Prostate gland (tissue), 2 donors: Measurements from ENCODE around the gene ECHS1.

Experiments
- POLR2A ChIP-seq: fragments of 450-650 bp; IDR thresholded peaks from one replicate; pipeline ENCODE4 v1.6.1; 2016; ENCODE audit warnings: antibody characterized with exemption, mild to moderate bottlenecking
- TF ChIP-seq, protein P1 (sequence below), 4 experiments: fragments of 200-600 bp in 2 of 4; fragments of 450-650 bp in 2 of 4; sonication (generic) in 2 of 4; IDR thresholded peaks; 1 replicate in 3 of 4; 2 replicates in 1 of 4; pipeline ENCODE4 v1.5.1; 2016 to 2019; ENCODE audit warnings: antibody characterized with exemption in 4 of 4, mild to moderate bottlenecking in 2 of 4, moderate library complexity in 2 of 4

DNA sequence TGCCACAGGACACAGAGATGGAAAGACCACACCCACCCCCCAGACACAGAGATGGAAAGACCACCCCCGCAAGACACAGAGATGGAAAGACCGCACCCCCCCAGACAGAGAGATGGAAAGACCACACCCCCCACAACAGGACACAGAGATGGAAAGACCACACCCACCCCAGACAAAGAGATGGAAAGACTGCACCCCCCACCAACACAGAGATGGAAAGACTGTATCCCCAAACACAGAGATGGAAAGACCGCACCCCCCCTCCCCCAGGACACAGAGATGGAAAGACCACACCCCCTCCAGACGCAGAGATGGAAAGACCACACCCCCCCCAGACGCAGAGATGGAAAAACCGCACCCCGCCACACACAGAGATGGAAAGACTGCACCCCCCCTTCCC, 56.4 kb downstream of the ECHS1 start:
- TF ChIP-seq, protein P1, sequence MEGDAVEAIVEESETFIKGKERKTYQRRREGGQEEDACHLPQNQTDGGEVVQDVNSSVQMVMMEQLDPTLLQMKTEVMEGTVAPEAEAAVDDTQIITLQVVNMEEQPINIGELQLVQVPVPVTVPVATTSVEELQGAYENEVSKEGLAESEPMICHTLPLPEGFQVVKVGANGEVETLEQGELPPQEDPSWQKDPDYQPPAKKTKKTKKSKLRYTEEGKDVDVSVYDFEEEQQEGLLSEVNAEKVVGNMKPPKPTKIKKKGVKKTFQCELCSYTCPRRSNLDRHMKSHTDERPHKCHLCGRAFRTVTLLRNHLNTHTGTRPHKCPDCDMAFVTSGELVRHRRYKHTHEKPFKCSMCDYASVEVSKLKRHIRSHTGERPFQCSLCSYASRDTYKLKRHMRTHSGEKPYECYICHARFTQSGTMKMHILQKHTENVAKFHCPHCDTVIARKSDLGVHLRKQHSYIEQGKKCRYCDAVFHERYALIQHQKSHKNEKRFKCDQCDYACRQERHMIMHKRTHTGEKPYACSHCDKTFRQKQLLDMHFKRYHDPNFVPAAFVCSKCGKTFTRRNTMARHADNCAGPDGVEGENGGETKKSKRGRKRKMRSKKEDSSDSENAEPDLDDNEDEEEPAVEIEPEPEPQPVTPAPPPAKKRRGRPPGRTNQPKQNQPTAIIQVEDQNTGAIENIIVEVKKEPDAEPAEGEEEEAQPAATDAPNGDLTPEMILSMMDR (IDR thresholded peaks at IDR 0.05) = no peak
- no peak for TF ChIP-seq POLR2A
